Fibroblast of gingiva (primary cell): Measurements from ENCODE around the gene PLK1.
A peak's percentile ranks its signal among the peaks of the same experiment; 100 is the strongest.
"Not testable (repeated sequence)": the region's sequence is repeated elsewhere in the genome, so short reads cannot be mapped to it uniquely, and the experiment has no call there.

Experiments used
- DNase-seq: peaks from one replicate; pipeline ENCODE4 v3.0.0-alpha.2; 2011; ENCODE audit warnings: low read depth

The PLK1 gene

GRCh38 chr16:23710504-23710903, 31.8 kb downstream of the PLK1 start:
- DNase-seq: no peak

- DNase-seq: no peak
These were observed 33.1 kb downstream of the PLK1 start for GRCh38 chr16:23711785-23712184.

GRCh38 chr16:23712976-23713375, 34.3 kb downstream of the PLK1 start, which contains the start of gene ERN2:
TSS of gene ERN2 (minus strand) at chr16:23713222. CDS start at chr16:23713187, 35 bp downstream.
- DNase-seq: no peak

- DNase-seq: no peak
These were observed 37.8 kb downstream of the PLK1 start for GRCh38 chr16:23716484-23716883.

- not testable (repeated sequence) for DNase-seq
These were observed 44.0 kb downstream of the PLK1 start for GRCh38 chr16:23722613-23723240.

GRCh38 chr16:23724096-23724784, 45.6 kb downstream of the PLK1 start:
- peak; percentile 6 for DNase-seq

GRCh38 chr16:23724785-23725131, 46.1 kb downstream of the PLK1 start:
- DNase-seq: no peak

- DNase-seq: no peak
These were observed 48.0 kb downstream of the PLK1 start for GRCh38 chr16:23726710-23727109.

GRCh38 chr16:23728112-23728477, 49.4 kb downstream of the PLK1 start:
- no peak for DNase-seq

- DNase-seq: peak; percentile 38
These were observed 51.1 kb downstream of the PLK1 start for GRCh38 chr16:23729503-23730424.

GRCh38 chr16:23734176-23734893, 55.6 kb downstream of the PLK1 start:
- DNase-seq: no peak

GRCh38 chr16:23737423-23738028, 58.8 kb downstream of the PLK1 start:
- DNase-seq: not testable (repeated sequence)

- DNase-seq: no peak
These were observed 60.8 kb downstream of the PLK1 start for GRCh38 chr16:23739516-23739915.
